Measurements from ENCODE around the gene RASGRF2. TPM values are rescaled to one million over a fixed set of nuclear protein-coding genes. Genes with fewer than 3 reads are reported as not detected.

RASGRF2 gene
- total and polyA plus RNA-seq, 2 of the 8 experiments (the other 6 are each of a cell fraction or from before 2014, with no cell fraction given), result 2.6 to 29.5 TPM

GRCh38 chr5:81169924-81170323, 209.8 kb downstream of the RASGRF2 start:
- 0 out of 2 replicates have a peak overlapping the region, but pooled peaks have one; percentile 33 for H2AK5ac ChIP-seq (ENCODE audit: low read depth, low read length)
- H4K5ac ChIP-seq (ENCODE audit: insufficient read length, low read depth, low read length), result no peak overlapping the region
- no peak overlapping the region for H2AFZ ChIP-seq (ENCODE audit: low read length)
- H2BK5ac ChIP-seq (ENCODE audit: low read depth, low read length), result no peak overlapping the region
- H4K8ac ChIP-seq (ENCODE audit: extremely low read depth, insufficient read depth, low read length), result no peak overlapping the region
- POLR2A ChIA-PET (ENCODE audit: partially characterized antibody), result no interaction called here
- WGBS, 2 experiments (ENCODE audit: extremely low coverage in 1 of 2, insufficient coverage in 1 of 2, insufficient read length in 1 of 2, insufficient replicate concordance in 2 of 2, low coverage in 1 of 2, low lambda C conversion rate in 2 of 2, missing lambda C conversion rate in 1 of 2), result 86% methylated on average over 2 of the region's 2 CpGs; no CpG with 5 or more reads in 1 of the 2 experiments
- H3K4me1 ChIP-seq (replicated peaks in 1 of 4; ENCODE audit: control insufficient read depth in 3 of 4, insufficient read depth in 4 of 4, low read length in 3 of 4), result no peaks in the 10 kb centered on the region
- FAIRE-seq (no peak), DNase-seq (ENCODE audit: low read depth in 1 of 2, low spot score in 2 of 2) (no peak)
- CTCF ChIA-PET (ENCODE audit: partially characterized antibody), result interaction anchor here (0.6 to 1.3 kb wide), 3 partner anchors 25 to 48 kb away, joined by 3 read pairs; no protein-coding TSS in a partner anchor
- no peak overlapping the region for H3K56ac ChIP-seq (replicated peaks; ENCODE audit: insufficient read length, low read depth, low read length)
- H2BK120ac ChIP-seq (replicated peaks; ENCODE audit: low read depth, low read length), result no peak overlapping the region
- H2BK15ac ChIP-seq (ENCODE audit: low read length), result no peak overlapping the region
- no peak overlapping the region for H3K4ac ChIP-seq (replicated peaks; ENCODE audit: insufficient read length, low read depth, low read length)
- no peaks in the 10 kb centered on the region for H3K9me3 ChIP-seq (ENCODE audit: insufficient read depth in 2 of 2, low read depth in 1 of 2, low read length in 1 of 2)
- H3K79me1 ChIP-seq (ENCODE audit: low read depth, low read length), result no peaks in the 10 kb centered on the region
- no peak overlapping the region for H3K4me2 ChIP-seq (ENCODE audit: insufficient read depth in 1 of 2, low read depth in 2 of 2, low read length in 2 of 2)
- no peak overlapping the region for H3K9ac ChIP-seq (replicated peaks in 1 of 4; ENCODE audit: extremely low read depth in 1 of 4, low read depth in 3 of 4, low read length in 3 of 4)
- no peak overlapping the region for H2BK20ac ChIP-seq (ENCODE audit: low read length)
- no peak overlapping the region for H3K18ac ChIP-seq (ENCODE audit: extremely low read depth, low read length)
- no peak overlapping the region for H3K27ac ChIP-seq (ENCODE audit: low read depth, low read length)
- H4K20me1 ChIP-seq (replicated peaks in 1 of 2; ENCODE audit: control insufficient read depth in 1 of 2, insufficient read depth in 2 of 2, low read length in 2 of 2), result no peaks in the 10 kb centered on the region
- H3K14ac ChIP-seq (ENCODE audit: insufficient read length), result no peak overlapping the region
- no peaks in the 10 kb centered on the region for H3K27me3 ChIP-seq (replicated peaks in 1 of 4; ENCODE audit: control insufficient read depth in 3 of 4, extremely low read depth in 1 of 4, insufficient read depth in 3 of 4, low read length in 3 of 4)
- no peak overlapping the region for H3K4me3 ChIP-seq (ENCODE audit: extremely low read depth in 1 of 4, insufficient read depth in 2 of 4, low read depth in 3 of 4, low read length in 4 of 4)
- TF ChIP-seq EGR1 (IDR thresholded peaks at IDR 0.05; ENCODE audit: borderline replicate concordance, low read depth, low read length) (no peak), GABPA (IDR thresholded peaks at IDR 0.05; ENCODE audit: borderline replicate concordance, insufficient read depth, low read length) (no peak), KDM5A (IDR thresholded peaks at IDR 0.05; ENCODE audit: low read length) (no peak), NRF1 (IDR thresholded peaks at IDR 0.05; ENCODE audit: low read depth, low read length) (no peak), BCL11A (IDR thresholded peaks at IDR 0.05; ENCODE audit: low read depth in 2 of 2, low read length in 2 of 2) (no peak), ZNF274 (IDR thresholded peaks at IDR 0.05; ENCODE audit: borderline replicate concordance, extremely low read depth, low read length) (no peak), SAP30 (IDR thresholded peaks at IDR 0.05; ENCODE audit: insufficient read depth, insufficient replicate concordance, low read length) (no peak), ATF2 (IDR thresholded peaks at IDR 0.05; ENCODE audit: low read length) (no peak), TBP (IDR thresholded peaks at IDR 0.05; ENCODE audit: low read depth, low read length) (no peak)
- no peak overlapping the region for H2BK12ac ChIP-seq (ENCODE audit: low read depth, low read length)
- H3K36me3 ChIP-seq (ENCODE audit: control insufficient read depth in 2 of 4, insufficient read depth in 4 of 4, low read length in 3 of 4), result no peaks in the 10 kb centered on the region
- no peak overlapping the region for H3K23ac ChIP-seq (ENCODE audit: insufficient read length)
- H3K23me2 ChIP-seq (ENCODE audit: low read depth, low read length), result 0 out of 2 replicates have a peak, but pooled peaks cover 3% of the 10 kb centered on the region
- no peaks in the 10 kb centered on the region for H3K79me2 ChIP-seq (ENCODE audit: control insufficient read depth in 1 of 2, insufficient read depth in 2 of 2, low read length in 2 of 2)
- H4K91ac ChIP-seq (replicated peaks; ENCODE audit: insufficient read length, low read length), result no peak overlapping the region

Measured in H1 (cell line).